Measurements from ENCODE around the gene BBS5.

GRCh38 chr2:169439900-169440299 is 39.4 kb upstream of the BBS5 start:
- TF ChIP-seq CTCF (IDR thresholded peaks at IDR 0.05) = no peak
- TF ChIP-seq POLR2A (IDR thresholded peaks at IDR 0.05) = no peak
- TF ChIP-seq POLR2AphosphoS5 (IDR thresholded peaks at IDR 0.05) = no peak

All from prostate gland (tissue), 2 donors.